Urinary bladder (tissue), 4 donors: ENCODE data around the gene TNFRSF25. TPM values are rescaled to one million over a fixed set of nuclear protein-coding genes. Genes with fewer than 3 reads are reported as not detected.
"Not testable (repeated sequence)": the region's sequence is repeated elsewhere in the genome, so short reads cannot be mapped to it uniquely, and the experiment has no call there.

Experiments
- DNase-seq: peaks from one replicate; pipeline ENCODE4 v3.0.0-alpha.2; 2015; ENCODE audit errors: extremely low spot score
- H3K27ac ChIP-seq: one replicate; pipeline ENCODE4 v1.5.1; 2013; ENCODE audit warnings: low read depth, mild to moderate bottlenecking, moderate library complexity
- H3K36me3 ChIP-seq: one replicate; pipeline ENCODE4 v1.6.1; 2013; ENCODE audit warnings: mild to moderate bottlenecking, moderate library complexity; ENCODE audit not compliant: insufficient read depth
- H3K4me1 ChIP-seq: one replicate; pipeline ENCODE4 v1.6.1; 2013; ENCODE audit warnings: mild to moderate bottlenecking, moderate library complexity; ENCODE audit not compliant: insufficient read depth
- H3K4me3 ChIP-seq: one replicate; pipeline ENCODE4 v1.5.1; 2013; ENCODE audit warnings: low read depth, low read length
- WGBS: extraction: QIAGEN DNeasy Blood & Tissue Kit; methylation state at CpG from one replicate; pipeline ENCODE4 v1.1.7; 2013; 5-methylcytosine and 5-hydroxymethylcytosine counted together
- polyA plus RNA-seq: library from polyadenylated mRNA; stranded (reverse); fragments of 200-250 nt; gene quantifications from one replicate; pipeline ENCODE4 v1.2.3, GENCODE V29; 2013
- total RNA-seq: library from RNA; depleted of rRNA; stranded (reverse); fragments of >200 nt; gene quantifications from one replicate; pipeline ENCODE4 v1.2.3, GENCODE V29; 2014
- donor health status: healthy with polysubstance abuse.
- donor health status: healthy.

The TNFRSF25 gene
- total and polyA plus RNA-seq, 2 donors: 4.3 to 7.1 TPM

GRCh38 chr1:6497215-6497866 lies 31.4 kb upstream of the TNFRSF25 start:
- no peaks in the 10 kb centered on the region for H3K4me1 ChIP-seq
- peak overlapping the region; percentile 62 for H3K4me3 ChIP-seq
- WGBS: 1% methylated on average over 73 of the region's 74 CpGs
- no peaks in the 10 kb centered on the region for H3K36me3 ChIP-seq
- DNase-seq: no peak
- no peak overlapping the region for H3K27ac ChIP-seq

- DNase-seq: no peak
- Histone ChIP-seq H3K36me3 (no peaks in the 10 kb centered on the region), H3K27ac (no peak overlapping the region), H3K4me3 (peak overlapping the region; percentile 62), H3K4me1 (no peaks in the 10 kb centered on the region)
- WGBS: 4% methylated on average over 21 of the region's 21 CpGs
Measured at GRCh38 chr1:6496890-6497214, 30.9 kb upstream of the TNFRSF25 start.

GRCh38 chr1:6496365-6496721 lies 30.4 kb upstream of the TNFRSF25 start:
- no peak for DNase-seq
- Histone ChIP-seq H3K27ac (no peak overlapping the region), H3K4me1 (no peaks in the 10 kb centered on the region), H3K36me3 (no peaks in the 10 kb centered on the region), H3K4me3 (no peak overlapping the region)
- WGBS: 41% methylated on average over 13 of the region's 13 CpGs

GRCh38 chr1:6495540-6496364 lies 29.8 kb upstream of the TNFRSF25 start:
- H3K4me1 ChIP-seq: no peaks in the 10 kb centered on the region
- DNase-seq: no peak
- H3K27ac ChIP-seq: no peak overlapping the region
- 83% methylated on average over 14 of the region's 14 CpGs for WGBS
- H3K4me3 ChIP-seq: no peak overlapping the region
- H3K36me3 ChIP-seq: no peaks in the 10 kb centered on the region

- WGBS: 62% methylated on average over 13 of the region's 13 CpGs
- no peak for DNase-seq
- H3K4me1 ChIP-seq: no peaks in the 10 kb centered on the region
- H3K4me3 ChIP-seq: no peak overlapping the region
- H3K27ac ChIP-seq: no peak overlapping the region
- no peaks in the 10 kb centered on the region for H3K36me3 ChIP-seq
Measured at GRCh38 chr1:6495041-6495441, 29.1 kb upstream of the TNFRSF25 start.

GRCh38 chr1:6494627-6495026 lies 28.7 kb upstream of the TNFRSF25 start:
- Histone ChIP-seq H3K4me3 (no peak overlapping the region), H3K27ac (no peak overlapping the region), H3K36me3 (no peaks in the 10 kb centered on the region), H3K4me1 (no peaks in the 10 kb centered on the region)
- DNase-seq: no peak
- 92% methylated on average over 4 of the region's 4 CpGs for WGBS

GRCh38 chr1:6493834-6494223 lies 27.9 kb upstream of the TNFRSF25 start:
- not testable (repeated sequence) for DNase-seq, H3K4me1 ChIP-seq, H3K27ac ChIP-seq, H3K36me3 ChIP-seq, H3K4me3 ChIP-seq
- WGBS: 81% methylated on average over 4 of the region's 4 CpGs

- Histone ChIP-seq H3K4me1 (no peaks in the 10 kb centered on the region), H3K27ac (no peak overlapping the region), H3K4me3 (no peak overlapping the region), H3K36me3 (no peaks in the 10 kb centered on the region)
- DNase-seq: no peak
- WGBS: 81% methylated on average over 10 of the region's 10 CpGs
Measured at GRCh38 chr1:6491966-6492365, 26.0 kb upstream of the TNFRSF25 start.

- no peaks in the 10 kb centered on the region for H3K4me1 ChIP-seq
- peak within 1 kb of the TSS; percentile 14 for H3K27ac ChIP-seq
- H3K4me3 ChIP-seq: peak within 1 kb of the TSS; percentile 55
- H3K36me3 ChIP-seq: no peaks in the 10 kb centered on the region
- 78% methylated on average over 6 of the region's 6 CpGs for WGBS
- no peak for DNase-seq
Measured at GRCh38 chr1:6491480-6491962, 25.5 kb upstream of the TNFRSF25 start, which contains the start of gene PLEKHG5. TSS of gene PLEKHG5 (minus strand) at chr1:6491667. CDS start at chr1:6477571, 14,096 bp downstream.

GRCh38 chr1:6491081-6491449 lies 25.1 kb upstream of the TNFRSF25 start:
- Histone ChIP-seq H3K4me1 (no peaks in the 10 kb centered on the region), H3K27ac (no peak overlapping the region), H3K36me3 (no peaks in the 10 kb centered on the region), H3K4me3 (peak overlapping the region; percentile 55)
- no peak for DNase-seq
- 60% methylated on average over 6 of the region's 6 CpGs for whole genome bisulfite sequencing

GRCh38 chr1:6490181-6491080 lies 24.5 kb upstream of the TNFRSF25 start:
- DNase-seq: no peak
- Histone ChIP-seq H3K4me1 (no peaks in the 10 kb centered on the region), H3K4me3 (peak overlapping the region; percentile 55), H3K27ac (peak overlapping the region; percentile 14), H3K36me3 (no peaks in the 10 kb centered on the region)
- WGBS: 3% methylated on average over 70 of the region's 70 CpGs

- H3K4me3 ChIP-seq: peak overlapping the region; percentile 55
- WGBS: 13% methylated on average over 21 of the region's 21 CpGs
- H3K36me3 ChIP-seq: no peaks in the 10 kb centered on the region
- no peak for DNase-seq
- H3K4me1 ChIP-seq: no peaks in the 10 kb centered on the region
- peak overlapping the region; percentile 41 for H3K27ac ChIP-seq
Measured at GRCh38 chr1:6489799-6490180, 23.8 kb upstream of the TNFRSF25 start.

- H3K36me3 ChIP-seq: no peaks in the 10 kb centered on the region
- DNase-seq: no peak
- no peak overlapping the region for H3K4me3 ChIP-seq
- H3K4me1 ChIP-seq: no peaks in the 10 kb centered on the region
- 81% methylated on average over 9 of the region's 9 CpGs for WGBS
- peak overlapping the region; percentile 41 for H3K27ac ChIP-seq
Measured at GRCh38 chr1:6489383-6489765, 23.4 kb upstream of the TNFRSF25 start.
